ENCODE measurements around the gene PCSK2. TPM values are rescaled to one million over a fixed set of nuclear protein-coding genes. Genes with fewer than 3 reads are reported as not detected.

The PCSK2 gene
- polyA plus RNA-seq, 3 donors = not detected

DNA sequence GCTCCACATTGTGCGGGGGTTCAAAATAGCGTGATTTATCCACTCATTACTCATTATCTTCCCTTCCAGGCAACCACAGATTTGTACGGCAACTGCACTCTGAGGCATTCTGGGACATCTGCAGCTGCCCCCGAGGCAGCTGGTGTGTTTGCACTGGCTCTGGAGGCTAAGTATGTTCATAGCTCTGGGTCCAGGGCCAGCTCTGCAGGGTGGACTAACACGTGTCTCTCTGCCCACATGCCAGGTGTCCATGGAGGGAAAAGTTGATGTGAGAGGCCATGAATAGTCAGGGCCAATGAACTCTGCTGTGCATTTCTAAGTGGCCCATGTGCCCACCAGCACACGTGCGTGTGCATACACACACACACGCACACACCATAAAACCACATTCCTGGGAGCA is 229.4 kb downstream of the PCSK2 start:
- Histone ChIP-seq H3K79me2 (ENCODE audit: insufficient read depth, low read length) (no peaks in the 10 kb centered on the region), H3K36me3 (replicated peaks in 1 of 2; ENCODE audit: control insufficient read depth in 1 of 2, insufficient read depth in 2 of 2, low read length in 2 of 2) (no peaks in the 10 kb centered on the region), H3K27ac (ENCODE audit: low read depth in 1 of 2, low read length in 2 of 2) (no peak overlapping the region), H3K9me3 (replicated peaks in 1 of 2; ENCODE audit: control insufficient read depth in 1 of 2, insufficient read depth in 1 of 2, low read length in 2 of 2) (no peaks in the 10 kb centered on the region), H3K4me1 (ENCODE audit: control insufficient read depth in 1 of 2, insufficient read depth in 2 of 2, low read length in 2 of 2) (no peaks in the 10 kb centered on the region), H3K27me3 (ENCODE audit: control insufficient read depth in 2 of 2, insufficient read depth in 2 of 2, low read length in 2 of 2) (no peaks in the 10 kb centered on the region), H4K20me1 (ENCODE audit: insufficient read depth, low read length) (no peaks in the 10 kb centered on the region), H2AFZ (ENCODE audit: insufficient read depth, low read depth, low read length, poor library complexity, severe bottlenecking) (no peak overlapping the region), H3K4me2 (replicated peaks; ENCODE audit: extremely low read depth, low read length, poor library complexity, severe bottlenecking) (no peak overlapping the region), H3K9ac (ENCODE audit: insufficient read depth, low read length, poor library complexity, severe bottlenecking) (no peak overlapping the region), H3K4me3 (replicated peaks in 1 of 3; ENCODE audit: low read depth in 2 of 3, low read length in 3 of 3) (no peak overlapping the region)
- H3K36me3 Mint-ChIP-seq = no peaks in the 10 kb centered on the region
- H3K4me1 Mint-ChIP-seq = no peaks in the 10 kb centered on the region
- H3K27ac Mint-ChIP-seq = no peak overlapping the region
- 94% methylated on average over 8 of the region's 8 CpGs for WGBS (ENCODE audit: insufficient coverage)
- DNase-seq = no peak
- H3K27me3 Mint-ChIP-seq (ENCODE audit: low read depth in 3 of 3) = peaks cover 2 to 12% (median 8%) of the 10 kb centered on the region in 3 donors
- no peak overlapping the region for H3K4me3 Mint-ChIP-seq
- TF ChIP-seq, protein P1, sequence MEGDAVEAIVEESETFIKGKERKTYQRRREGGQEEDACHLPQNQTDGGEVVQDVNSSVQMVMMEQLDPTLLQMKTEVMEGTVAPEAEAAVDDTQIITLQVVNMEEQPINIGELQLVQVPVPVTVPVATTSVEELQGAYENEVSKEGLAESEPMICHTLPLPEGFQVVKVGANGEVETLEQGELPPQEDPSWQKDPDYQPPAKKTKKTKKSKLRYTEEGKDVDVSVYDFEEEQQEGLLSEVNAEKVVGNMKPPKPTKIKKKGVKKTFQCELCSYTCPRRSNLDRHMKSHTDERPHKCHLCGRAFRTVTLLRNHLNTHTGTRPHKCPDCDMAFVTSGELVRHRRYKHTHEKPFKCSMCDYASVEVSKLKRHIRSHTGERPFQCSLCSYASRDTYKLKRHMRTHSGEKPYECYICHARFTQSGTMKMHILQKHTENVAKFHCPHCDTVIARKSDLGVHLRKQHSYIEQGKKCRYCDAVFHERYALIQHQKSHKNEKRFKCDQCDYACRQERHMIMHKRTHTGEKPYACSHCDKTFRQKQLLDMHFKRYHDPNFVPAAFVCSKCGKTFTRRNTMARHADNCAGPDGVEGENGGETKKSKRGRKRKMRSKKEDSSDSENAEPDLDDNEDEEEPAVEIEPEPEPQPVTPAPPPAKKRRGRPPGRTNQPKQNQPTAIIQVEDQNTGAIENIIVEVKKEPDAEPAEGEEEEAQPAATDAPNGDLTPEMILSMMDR (IDR thresholded peaks at IDR 0.05) = no peak
- intact Hi-C loops (cut with micrococcal nuclease) = no loop called here
- H3K9me3 Mint-ChIP-seq = peaks cover 0 to 7% (median 2%) of the 10 kb centered on the region in 7 donors

DNA sequence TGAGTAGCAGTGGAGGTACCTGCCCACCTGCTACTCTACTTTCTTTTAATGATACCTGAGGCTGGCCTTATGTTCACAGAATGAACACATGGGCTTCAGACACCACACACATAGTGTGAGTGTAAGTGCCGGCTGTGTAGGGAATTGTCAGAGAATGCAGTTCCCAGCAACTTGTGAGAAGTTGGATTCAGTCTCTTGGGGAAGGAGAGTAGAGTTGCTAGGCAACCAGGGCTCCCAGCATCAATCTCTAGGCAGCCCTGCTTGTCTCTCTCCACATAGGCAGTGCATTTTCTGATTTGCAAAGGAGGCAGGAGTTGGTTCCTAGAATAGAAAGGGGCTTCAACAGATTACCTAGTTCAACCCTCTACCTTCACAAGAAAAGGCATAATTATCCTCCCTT is 230.2 kb downstream of the PCSK2 start:
- H3K4me2 ChIP-seq (replicated peaks; ENCODE audit: extremely low read depth, low read length, poor library complexity, severe bottlenecking) = no peak overlapping the region
- H2AFZ ChIP-seq (ENCODE audit: insufficient read depth, low read depth, low read length, poor library complexity, severe bottlenecking) = no peak overlapping the region
- no peaks in the 10 kb centered on the region for H3K36me3 ChIP-seq (replicated peaks in 1 of 2; ENCODE audit: control insufficient read depth in 1 of 2, insufficient read depth in 2 of 2, low read length in 2 of 2)
- Mint-ChIP-seq H3K27me3 (ENCODE audit: low read depth in 3 of 3) (peaks cover 4 to 12% (median 8%) of the 10 kb centered on the region in 3 donors), H3K9me3 (peaks cover 0 to 7% (median 2%) of the 10 kb centered on the region in 7 donors), H3K4me3 (no peak overlapping the region), H3K4me1 (no peaks in the 10 kb centered on the region), H3K36me3 (no peaks in the 10 kb centered on the region), H3K27ac (no peak overlapping the region)
- no CpG with 5 or more reads among the region's 1 CpG for WGBS (ENCODE audit: insufficient coverage)
- no peaks in the 10 kb centered on the region for H3K9me3 ChIP-seq (replicated peaks in 1 of 2; ENCODE audit: control insufficient read depth in 1 of 2, insufficient read depth in 1 of 2, low read length in 2 of 2)
- intact Hi-C loops (cut with micrococcal nuclease) = no loop called here
- no peaks in the 10 kb centered on the region for H4K20me1 ChIP-seq (ENCODE audit: insufficient read depth, low read length)
- no peaks in the 10 kb centered on the region for H3K27me3 ChIP-seq (ENCODE audit: control insufficient read depth in 2 of 2, insufficient read depth in 2 of 2, low read length in 2 of 2)
- H3K9ac ChIP-seq (ENCODE audit: insufficient read depth, low read length, poor library complexity, severe bottlenecking) = no peak overlapping the region
- H3K4me1 ChIP-seq (ENCODE audit: control insufficient read depth in 1 of 2, insufficient read depth in 2 of 2, low read length in 2 of 2) = no peaks in the 10 kb centered on the region
- no peak overlapping the region for H3K27ac ChIP-seq (ENCODE audit: low read depth in 1 of 2, low read length in 2 of 2)
- DNase-seq = no peak
- H3K79me2 ChIP-seq (ENCODE audit: insufficient read depth, low read length) = no peaks in the 10 kb centered on the region
- H3K4me3 ChIP-seq (replicated peaks in 1 of 3; ENCODE audit: low read depth in 2 of 3, low read length in 3 of 3) = no peak overlapping the region
- TF ChIP-seq, protein P1 (IDR thresholded peaks at IDR 0.05) = no peak

Data from CD14-positive monocyte (primary cell).